Activated CD4-positive, alpha-beta T cell treated with anti-CD3 and anti-CD28 coated beads, Interleukin-2, amount 50 U/mL, for 24 hours (primary cell): ENCODE measurements around the gene MYLK3.

ENCODE experiments used
- DNase-seq, 2 donors: peaks; one replicate each; pipeline ENCODE4 v3.0.0-alpha.2; 2020; ENCODE audit warnings: low read depth in 1 of 2, low spot score in 1 of 2

MYLK3 gene

DNA sequence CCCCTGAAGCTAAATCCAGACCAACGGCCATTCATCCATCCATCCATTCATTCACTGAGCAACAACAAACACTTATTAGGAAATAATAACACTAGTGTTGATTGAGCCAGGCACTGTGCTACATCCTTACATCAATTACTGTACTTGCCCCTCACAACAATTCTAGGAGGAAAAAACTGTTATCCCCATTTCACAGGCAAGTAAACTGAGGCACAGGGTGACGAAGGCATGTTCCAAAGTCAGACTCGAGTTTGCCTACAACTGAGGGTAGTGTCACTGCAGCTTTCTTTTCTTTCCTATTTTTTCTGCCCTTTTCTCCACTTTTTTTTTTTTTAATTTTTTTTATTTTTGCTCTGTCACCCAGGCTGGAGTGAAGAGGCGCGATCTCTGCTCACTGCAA is 11.2 kb upstream of the MYLK3 start:
- DNase-seq: no peak

DNA sequence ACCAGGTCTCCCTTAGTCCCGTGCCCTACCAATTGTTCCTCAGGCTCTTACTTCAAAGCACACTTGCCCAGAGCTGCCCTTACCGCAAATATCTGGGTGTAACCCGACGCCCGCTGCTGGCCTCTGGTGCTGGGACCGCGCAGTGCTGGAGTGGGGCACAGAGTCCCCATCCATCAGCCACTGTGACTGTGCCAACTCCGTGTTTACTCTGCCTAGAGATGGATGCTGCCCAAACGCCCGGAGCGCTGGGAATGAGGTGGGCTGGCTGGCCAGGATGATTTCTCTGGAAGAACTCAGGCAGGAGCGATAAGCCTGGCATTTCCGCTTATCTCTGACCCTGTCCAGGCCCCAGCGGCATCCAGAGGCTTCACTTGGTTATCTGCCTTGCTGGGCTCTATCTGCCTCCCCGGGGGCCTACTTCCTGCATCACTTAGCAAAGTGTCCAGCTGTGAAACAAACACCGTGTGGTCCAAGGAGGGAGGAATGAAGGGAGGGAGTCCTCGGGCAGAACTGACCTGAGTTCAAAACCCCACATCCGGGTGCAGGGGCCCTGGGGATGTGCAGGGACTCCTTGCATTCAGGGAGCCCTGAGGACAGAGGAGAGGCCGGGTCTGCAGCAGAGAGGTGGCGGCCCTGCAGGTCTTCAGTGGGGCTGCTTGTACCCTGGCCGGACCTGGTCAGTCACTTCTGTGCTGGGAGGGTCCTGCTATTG is 9.4 kb upstream of the MYLK3 start:
- DNase-seq: no peak

DNA sequence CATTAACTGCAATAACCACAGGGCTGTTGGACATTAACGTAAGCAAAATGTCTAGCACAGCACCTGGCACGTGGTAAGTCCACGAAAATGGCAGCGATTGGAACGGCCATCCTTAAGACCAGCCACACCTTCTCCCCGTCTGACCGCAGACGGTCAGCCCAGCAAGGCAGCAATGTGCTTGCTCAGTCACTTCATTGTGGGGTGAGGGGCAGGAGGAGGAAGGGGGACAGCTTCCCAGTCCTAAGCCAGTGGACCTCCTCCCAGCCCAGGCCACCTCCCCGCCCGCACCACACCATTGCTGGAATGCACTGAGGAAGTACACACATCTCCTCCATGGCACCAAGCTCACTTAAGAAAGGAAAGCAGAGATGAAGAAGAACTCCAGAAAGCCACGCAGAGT is 8.6 kb upstream of the MYLK3 start:
- no peak for DNase-seq

DNA sequence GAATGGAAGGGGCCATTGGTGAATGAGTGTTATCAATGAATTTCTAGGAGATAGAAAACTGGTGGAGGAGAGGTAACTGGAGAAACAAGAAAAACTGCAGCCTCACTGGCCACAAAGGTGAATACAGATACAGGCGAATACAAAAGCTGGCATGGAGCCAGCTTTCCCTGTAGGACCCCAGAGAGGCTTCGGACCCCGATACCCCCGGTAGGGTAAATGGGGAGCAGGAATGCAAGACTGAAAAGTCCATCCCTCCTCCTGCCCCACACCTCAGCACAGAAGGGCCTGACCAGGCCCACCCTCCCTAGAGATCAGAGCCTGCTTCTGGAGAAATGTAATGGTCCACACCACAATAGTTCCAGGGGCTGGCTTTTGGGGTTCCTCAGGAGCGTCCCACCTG is 4.9 kb upstream of the MYLK3 start:
- no peak for DNase-seq

DNA sequence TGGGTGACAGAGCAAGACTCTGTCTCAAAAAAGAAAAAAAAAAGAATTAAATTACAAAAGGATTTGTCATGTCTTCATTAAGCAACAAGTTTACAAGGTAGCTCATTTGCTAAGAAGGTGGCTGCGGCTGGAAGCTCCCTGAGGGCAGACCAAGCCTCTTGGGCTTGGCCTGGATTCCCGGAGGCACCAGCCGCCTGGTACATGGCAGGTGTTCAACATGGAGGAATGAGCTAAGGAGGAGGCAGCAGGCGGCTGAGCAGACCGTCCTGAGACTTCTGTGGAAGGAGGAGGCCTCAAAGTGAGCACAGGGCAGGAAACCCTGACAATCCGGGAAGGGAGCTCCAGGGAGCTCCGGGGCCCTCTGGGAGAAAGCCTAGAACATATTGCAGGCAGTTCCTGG is 3.2 kb upstream of the MYLK3 start:
- no peak for DNase-seq

DNA sequence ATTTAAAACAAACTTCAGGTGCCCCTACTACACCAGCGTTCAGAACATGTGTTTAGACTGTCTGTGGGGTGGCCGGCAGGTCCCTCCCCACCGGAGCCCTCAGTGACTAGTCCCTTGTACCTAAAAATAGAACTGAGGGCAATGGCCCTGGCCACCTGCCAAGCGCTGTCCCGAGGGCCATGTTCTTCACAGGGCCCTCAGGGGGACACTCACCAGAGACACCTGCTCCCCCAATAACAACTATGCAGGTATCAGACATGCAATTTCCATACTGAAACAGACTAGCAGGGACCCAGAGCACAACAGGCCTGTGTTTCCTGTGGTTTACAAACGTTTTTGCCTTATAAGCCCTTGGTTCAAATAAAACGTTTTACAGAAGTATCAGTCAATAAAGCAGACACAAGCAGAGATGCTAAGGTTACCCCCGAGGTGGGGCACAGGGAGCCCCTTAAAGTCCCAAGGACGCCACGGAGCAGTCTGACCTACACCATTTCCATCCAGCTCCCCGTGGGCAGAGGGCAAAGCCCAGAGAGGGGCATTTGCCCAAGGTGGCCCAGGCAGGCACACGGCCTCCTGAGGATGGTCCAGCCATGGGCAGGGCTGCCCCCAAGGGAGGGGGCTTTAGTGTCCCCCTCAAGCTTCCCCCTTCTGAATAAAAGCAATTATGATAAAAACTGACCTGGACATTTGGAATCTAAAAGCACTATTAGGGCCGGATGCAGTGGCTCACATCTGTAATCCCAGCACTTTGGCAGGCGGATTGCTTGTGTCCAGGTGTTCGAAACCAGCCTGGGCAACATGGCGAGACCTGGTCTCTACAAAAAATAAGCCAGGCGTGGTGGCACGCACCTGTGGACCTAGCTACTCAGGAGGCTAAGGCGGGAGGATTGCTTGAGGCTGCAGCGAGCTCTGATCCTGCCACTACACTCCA is 896 bp upstream of the MYLK3 start:
- no peak for DNase-seq

DNA sequence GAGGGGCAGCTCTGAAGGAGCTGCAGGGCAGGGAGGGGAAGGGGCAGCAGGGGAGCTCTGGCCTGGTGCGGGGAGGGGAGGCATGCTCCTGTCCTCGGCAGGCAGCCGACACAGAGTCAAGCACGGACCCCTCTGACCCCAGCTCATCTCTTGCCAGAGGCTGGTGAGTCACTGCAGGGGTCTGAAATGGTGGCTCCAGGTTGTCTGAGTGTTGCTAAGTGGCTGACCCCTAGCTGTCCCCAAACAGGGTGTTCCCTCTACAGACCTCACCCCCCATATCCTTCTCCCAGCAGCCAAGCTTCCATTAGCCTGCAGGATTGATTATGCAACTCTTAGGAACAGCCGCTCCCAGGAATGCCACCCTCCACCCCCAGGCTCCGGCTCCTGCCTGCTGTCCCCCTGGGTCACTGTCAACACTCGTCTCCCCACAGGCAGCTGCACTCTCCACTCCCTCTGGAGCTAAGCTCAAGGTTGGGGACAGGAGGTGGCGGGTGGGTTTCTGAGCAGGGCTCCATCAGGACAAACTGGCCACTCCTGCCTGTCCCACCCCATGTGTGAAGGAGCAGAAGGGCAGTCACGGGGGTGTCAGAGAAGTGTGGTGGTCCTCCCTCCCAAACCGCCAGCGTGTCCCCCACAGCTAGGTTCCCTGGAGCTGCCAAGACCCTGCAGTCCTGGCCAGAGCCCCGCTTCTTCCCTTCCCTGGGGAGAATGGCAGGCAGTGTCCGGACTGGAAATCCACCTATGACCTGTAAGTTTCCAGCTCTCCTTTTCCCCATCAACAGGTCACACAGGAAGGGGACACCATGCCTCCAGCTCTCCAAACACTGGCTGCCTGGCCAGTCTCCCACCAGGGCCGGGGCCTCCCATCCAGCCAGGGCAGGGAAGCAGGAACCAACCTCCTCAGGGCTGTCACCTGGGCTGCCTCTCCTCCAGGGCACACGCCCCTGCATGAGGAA is 1.0 kb downstream of the MYLK3 start:
- DNase-seq: no peak

DNA sequence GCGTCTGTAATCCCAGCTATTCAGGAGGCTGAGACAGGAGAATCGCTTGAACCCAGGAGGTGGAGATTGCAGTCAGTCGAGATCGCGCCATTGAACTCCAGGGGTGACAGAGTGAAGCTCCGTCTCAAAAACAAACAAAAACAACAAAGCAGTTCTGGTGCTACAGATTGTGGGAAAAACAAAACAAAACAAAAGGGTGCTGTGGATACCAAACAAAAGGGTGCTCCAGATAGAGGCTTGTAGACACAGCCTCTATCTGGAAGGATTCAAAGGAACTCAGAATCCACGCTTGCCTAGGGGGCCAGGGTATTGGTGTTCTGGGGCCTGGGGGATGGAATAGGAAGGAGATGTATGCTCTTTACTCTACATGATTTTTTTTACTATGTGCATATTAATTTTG is 2.5 kb downstream of the MYLK3 start:
- no peak for DNase-seq

DNA sequence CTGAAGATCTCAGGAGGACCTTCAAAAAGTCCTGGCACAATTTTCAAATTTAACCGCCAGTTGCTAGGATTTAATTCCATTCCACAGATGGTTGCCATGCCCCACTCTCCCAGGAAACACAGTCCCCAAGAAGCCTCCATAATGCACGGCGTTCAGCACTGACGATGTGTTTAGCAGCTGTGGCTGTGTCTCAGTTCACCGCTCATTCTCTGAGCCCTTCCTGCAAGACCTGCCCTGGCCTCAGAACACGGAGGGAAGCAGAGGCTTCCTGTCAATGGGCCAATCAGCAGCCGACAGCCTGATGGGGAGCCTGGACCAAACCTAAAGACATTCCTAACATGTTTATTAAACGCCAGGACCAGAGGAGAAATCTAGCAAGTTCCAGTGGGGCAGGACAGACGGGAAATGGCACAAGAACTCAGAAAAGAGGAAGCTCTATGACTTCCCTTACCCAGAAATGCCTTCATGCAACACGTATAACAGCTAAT is 4.9 kb downstream of the MYLK3 start:
- no peak for DNase-seq

DNA sequence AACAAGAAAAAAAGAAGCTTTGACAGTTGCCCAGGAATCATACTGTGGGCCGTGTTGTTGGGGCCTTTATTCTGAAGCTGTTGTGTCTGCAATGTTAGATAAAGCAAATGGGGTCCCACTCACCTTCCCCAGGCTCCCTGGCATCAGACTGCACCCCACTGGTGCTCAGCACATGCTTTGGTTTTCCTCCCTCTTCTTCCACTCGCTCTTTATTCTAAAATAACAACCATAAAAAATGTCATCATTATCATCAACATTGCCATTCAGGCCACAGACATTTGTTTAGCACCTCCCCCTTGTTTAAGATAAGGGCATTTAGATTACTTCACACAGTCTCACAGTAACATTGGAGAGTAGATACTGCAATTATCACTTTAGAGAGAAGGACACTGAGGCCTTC is 8.2 kb downstream of the MYLK3 start:
- DNase-seq: no peak

DNA sequence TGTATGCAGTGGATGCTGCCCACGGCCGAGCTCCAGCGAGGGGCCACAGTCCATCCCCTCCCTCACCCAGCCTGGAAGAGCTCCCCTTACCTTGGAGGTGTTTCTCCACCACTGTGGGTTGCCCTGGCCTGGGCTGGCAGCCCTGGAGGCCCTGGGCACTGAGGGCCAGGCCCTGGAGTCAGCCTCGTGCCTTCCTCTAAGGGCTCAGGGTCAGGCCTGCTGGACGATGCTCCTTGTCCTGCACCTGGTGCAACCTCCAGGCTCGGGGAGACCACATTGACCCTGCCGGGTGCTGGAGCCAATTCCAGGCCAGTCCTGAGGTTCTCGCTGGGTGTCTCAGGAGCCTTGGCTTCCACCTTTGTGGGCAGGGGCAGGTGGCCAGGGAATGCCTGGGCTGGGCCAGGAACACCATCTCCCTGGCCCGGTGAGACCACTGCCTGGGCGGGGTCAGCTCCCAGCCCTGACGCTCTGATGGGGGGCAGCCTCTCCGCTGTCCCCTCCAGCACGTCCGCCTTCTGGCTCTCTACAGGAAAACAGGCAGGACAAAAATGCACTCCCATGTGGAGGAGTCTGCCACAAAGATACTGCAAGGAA is 10.4 kb downstream of the MYLK3 start:
- DNase-seq: no peak

DNA sequence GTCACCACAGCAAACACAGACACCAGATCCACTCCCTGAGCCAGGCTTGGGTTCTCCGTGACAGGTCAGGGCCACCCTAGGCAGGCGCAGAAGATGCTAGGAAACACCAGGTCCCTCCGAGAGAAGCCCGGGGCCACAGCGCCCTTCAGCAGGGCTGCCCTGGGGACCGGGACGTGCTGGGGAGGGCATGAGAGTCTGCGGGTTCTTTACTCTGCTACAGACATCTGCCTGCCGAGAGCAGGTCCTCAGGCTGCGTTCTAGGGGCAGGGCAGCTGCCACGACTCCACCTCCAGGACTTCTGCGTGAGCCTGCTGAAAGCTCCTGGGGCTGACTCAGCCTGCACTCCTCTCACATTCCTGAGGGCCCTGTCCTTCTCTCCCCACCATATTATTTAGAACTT is 11.4 kb downstream of the MYLK3 start:
- no peak for DNase-seq

DNA sequence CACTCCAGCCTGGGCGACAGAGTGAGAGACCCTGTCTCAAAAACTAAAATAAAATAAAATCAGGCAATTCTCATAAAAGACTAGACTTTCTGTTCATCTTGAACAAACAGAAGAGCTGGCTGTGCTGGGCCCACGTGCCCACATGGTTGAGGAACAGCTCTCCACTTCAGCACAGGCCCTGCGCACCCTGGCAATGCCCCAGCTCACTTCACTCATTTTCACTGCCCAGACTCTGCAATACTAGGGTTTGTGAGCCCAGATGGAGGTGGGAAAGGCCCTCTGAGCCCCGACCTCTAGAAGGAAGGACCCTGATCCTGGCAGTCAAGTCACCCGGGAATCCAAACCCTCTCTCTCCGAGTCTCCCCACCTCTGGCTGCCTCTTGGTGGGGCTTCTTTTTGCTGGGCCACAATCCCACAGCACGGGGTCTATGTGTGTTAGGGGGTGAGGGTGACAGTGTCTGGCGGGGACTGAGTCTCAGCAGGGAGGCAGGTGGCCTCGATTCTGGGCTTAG is 14.8 kb downstream of the MYLK3 start:
- no peak for DNase-seq

DNA sequence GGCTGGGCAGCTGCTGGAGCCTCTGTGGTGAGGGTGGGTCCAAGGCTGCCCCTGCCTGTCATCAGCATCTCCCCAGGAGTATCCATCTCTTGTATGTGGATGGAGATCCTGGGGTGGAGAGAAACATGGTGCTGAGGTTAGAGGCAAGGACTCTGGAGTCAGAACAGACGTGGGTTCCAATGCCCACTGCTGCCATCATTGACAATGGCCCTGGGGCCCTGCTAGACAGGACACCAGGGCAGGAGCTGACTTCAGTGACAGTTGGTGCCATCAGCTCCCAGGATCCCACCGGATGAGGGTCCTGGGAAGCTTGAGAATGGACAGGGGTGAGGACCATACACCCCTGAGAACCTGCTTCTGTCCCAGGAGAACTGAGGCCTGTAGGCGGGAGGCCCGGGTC is 15.6 kb downstream of the MYLK3 start:
- DNase-seq: no peak

DNA sequence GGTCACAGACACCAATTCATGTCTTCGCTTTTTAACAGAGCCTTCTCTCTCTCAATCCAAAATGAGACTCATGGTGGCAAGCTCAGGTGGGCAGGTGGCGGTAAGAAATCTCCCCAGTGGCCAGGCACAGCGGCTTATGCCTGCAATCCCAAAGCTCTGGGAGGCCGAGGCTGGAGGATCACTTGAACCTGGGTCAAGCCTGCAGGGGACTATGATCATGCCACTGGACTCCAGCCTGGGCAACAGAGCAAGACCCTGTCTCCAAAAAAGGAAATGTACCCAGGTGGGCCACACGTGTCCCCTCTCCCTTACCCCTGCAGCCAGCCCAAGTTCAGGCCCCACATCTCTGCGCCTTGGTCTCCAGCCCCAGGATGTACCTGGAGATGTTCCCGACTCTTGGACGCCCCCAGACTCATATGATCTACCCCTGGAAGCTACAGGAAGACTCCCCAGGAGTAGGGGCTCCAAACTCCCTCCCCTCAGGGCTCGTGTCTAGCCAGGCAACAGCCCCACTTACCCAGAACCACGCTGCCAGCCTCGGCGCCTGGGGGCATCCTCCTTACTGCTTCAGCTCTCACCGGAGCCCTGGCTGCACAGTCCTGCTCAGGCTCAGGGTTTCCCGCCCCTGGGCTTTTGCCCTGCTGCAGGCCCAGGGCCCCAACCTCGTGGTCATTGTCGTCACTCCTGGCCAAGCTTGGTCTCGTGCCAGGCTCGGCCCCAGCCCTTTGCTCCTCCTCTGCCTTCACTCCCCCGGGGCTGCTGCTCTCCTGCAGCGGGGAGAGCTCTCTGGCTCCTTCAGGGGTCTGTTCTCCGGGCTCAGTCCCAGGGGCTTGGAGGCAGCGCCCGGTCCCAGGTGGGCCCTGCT is 16.2 kb downstream of the MYLK3 start:
- DNase-seq: no peak

DNA sequence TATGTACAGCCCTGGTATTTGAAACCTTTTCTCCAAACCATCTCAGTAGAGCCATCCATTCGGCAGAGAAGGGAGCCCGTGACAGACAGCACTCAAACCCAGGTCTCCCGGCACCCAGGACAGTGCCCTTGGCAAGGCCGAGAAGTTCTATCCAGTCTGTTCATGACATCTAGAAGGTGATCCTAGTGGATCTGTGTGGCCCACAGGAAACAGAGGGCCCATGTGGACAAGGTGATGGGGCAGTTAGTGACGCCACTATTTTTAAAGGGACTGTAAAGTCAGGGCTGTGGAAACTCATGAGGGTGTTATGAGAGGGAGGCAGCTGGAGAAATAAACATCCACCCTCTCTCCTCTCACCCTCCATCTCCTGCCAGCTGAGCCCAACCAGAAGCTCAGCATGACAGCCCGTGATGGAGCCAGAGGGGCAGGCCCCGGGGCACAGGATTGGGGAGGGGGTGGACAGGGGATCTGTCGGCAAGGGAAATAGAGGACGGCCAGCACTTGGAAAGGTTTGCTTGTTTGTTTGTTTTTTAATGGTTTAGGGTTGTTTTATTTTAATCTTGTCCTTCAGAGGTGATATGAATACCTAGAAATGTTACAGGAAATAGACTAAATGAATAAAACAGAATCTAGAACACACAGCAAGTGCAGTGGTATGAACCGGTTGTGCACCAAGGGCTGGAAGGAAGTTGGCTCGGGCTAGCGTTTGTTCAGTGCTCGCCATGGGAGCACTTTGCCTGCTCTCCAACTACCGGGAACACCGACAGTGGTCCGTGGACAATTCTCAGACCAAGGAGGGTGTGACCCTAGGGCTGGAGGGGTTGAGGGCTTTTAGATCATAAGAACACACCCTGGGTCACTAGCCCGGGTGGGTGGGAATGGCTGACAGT is 17.1 kb downstream of the MYLK3 start:
- DNase-seq: no peak

DNA sequence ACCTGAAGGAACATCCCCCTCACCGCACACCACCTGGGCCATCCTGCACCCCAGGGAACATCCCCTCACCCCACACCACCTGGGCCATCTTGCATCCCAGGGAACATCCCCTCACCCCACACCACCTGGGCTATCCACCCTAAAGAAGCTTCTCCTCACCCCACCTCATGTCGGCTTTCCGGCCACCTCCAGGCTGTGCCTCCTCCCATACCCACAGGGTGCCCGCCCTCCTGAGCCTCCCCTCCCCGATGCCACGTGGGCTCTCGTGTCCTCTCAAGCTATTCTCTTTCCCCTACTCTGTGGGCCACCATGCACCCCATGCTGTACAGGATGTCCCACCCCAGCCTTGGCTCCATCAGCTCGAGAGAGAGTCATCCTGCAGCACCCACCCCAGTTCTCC is 18.0 kb downstream of the MYLK3 start:
- no peak for DNase-seq

DNA sequence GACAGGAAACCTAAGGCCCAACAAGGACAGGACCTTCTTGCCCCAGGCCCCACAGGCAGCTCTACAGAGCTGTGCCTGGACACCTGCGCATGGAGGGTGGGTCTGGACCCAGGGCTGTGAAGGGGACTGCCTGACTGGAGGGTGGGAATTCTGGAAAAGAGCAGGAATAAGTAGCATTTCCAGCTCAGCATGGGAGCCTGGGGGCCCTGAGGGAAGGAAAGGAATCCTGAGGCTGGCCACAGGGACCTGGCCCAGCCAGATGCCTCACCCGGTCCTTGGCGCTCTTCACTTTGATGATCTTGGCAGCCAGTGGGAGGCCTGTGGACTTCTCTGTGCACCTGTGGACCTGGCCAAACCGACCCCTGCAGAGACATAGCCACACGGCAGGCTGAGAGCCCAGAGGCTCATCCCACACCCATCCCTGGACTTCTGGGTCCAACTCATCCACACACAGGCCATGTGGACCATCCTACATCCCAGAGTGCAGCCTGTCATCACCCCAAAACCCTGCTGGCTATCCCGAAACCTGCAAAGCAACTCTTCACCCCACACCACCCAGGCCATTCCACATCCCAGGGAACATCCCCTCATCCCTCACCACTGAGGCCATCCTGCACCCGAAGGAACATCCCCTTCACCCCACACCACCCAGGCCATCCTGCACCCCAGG is 18.7 kb downstream of the MYLK3 start:
- no peak for DNase-seq
